Measurements from ENCODE around the gene FAM98C. TPM values are rescaled to one million over a fixed set of nuclear protein-coding genes. Genes with fewer than 3 reads are reported as not detected.
"Not testable (repeated sequence)": the region's sequence is repeated elsewhere in the genome, so short reads cannot be mapped to it uniquely, and the experiment has no call there.

Gene FAM98C
- polyA plus RNA-seq, 12 donors = 6.4 to 30.9 (median 9.3) TPM; not detected in 1

- DNase-seq = no peak
Observed at GRCh38 chr19:38424272-38424671, 21.4 kb downstream of the FAM98C start.

DNA sequence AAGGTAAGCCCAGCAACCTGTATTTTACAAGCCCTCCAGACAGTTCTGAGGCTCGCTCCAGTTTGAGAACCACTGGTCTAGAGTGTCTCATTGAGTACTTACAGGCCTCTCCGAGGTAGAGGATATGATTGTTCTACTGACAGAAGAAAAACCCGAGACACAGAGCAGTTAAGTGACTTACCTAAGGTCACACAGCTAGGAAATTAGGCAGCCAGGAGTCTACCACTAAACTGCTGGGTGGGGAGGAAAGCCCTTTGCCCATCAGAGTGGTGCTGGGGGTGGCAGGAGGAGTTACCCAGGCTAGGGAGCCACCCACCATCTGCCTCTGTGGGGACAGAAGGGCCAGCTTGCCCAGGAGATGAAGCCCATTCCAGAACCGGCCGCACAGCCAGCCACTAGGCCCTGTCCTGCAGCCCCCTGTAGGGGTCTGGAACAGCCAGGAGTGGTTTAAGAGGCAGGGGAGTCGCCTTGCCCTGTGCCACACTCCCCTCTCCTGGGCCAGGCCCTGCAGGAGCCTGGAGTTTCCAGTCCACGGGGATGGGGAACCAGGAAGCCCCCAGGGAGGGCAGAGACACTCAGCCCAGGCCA, 22.4 kb downstream of the FAM98C start:
- DNase-seq = no peak

DNA sequence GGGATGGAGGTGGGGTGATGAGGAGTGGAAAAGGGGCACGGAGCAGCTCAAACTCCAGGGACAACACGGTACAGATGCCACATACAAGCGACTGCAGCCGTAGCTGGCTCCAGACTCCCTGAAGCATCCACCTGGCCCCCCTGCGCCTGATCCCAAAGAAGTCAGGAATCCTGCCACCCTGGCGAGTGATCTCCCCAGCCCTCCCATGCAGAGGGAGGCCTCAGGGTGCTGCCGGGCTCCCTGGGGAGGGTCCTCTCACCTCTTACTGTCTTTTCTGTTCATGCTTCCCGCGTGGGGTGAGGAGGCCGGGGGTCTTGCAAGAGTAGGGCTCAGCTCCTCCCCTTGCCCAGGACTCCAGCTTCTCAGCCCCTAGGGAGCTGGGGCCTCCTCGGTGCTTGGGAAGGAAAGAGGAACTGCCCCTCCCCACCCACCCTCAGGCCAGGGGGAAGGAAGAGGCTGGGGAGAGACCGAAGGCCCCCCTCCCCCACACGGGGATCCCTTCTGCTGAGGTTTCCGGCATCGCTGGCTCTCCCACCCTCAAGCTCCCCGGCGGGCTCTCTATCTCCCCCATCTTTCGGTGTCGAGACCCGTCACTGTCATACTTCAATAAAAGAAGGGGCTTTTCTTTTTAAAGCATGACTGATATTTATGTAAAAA, 23.0 kb downstream of the FAM98C start, which contains the start of gene RASGRP4:
RASGRP4 (minus strand) TSS at position 410 of the 657 bp plus-strand sequence; CDS start at position 282, 128 bp downstream.
- no peak for DNase-seq

DNA sequence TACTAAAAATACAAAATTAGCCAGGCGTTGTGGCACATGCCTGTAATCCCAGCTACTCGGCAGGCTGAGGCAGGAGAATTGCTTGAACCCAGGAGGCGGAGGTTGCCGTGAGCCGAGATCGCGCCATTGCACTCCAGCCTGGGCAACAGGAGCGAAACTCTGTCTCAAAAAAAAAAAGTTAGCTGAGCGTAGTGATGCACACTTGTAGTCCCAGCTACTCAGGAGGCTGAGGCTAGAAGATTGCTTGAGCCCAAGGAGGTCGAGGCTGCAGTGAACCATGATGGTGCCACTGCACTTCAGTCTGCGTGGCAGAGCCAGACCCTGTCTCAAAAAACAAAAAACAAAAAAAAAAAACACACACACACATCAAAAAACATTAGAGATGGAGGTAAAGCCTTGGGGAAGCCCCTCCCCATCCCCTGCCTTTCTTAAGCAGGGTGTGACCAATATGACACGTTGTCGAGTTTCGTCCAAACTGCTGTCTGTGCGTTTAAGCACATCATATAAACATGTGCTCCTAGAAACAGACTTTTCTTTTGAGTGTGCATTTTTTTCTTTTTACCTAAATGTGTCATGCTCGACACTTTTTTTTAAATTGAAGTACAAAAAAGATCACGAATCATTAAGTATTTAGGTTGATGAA, 24.3 kb downstream of the FAM98C start:
- DNase-seq = not testable (repeated sequence)

DNA sequence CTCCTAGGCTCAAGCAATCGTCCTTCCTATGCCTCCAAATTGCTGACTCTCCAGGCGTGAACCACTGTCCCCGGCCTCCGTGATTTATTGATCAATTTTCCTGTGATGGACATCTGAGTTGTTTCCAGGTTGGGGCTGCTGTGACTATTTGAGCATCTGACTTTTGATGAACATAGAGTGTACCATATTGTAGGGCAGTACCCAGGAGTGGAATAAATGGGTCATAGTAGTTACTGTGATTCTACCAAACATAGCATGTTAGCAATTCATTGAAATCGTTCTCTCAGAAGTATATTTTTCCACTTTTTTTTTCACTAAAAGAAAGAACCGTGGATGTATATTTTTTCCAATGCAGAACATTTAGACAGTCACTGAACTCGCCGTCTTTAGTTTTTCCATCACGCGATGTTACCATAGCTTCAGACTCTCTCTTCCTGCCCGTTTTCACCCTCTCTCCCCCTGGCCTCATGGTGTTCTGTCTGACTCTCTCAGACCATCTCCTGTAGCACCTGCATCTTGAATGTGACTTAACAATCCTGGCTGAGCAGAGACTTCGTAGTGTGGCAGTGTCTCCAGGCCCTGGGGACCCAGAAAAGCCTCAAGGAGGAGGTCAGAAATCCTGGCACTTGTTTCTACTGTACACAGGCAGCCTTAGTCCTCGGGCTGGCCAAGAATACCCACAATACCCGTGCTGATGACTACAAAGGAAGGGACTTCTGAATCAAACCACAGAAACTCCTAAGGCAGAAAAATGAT, 26.3 kb downstream of the FAM98C start:
- DNase-seq = no peak

DNA sequence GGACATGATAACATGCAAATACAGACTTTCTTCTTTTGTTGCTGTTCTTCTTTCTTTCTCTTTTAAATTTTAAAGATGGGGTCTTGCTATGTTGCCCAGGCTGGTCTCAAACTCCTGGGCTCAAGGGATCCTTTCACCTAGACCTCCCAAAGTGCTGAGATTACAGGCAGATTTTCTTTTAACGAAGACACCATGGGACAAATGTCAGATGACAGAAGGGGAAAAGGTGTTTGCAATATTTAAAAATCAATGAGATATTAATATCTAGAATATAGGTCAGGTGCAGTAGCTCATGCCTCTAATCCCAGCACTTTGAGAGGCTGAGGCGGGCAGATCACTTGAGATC, 26.9 kb downstream of the FAM98C start:
- no peak for DNase-seq

GRCh38 chr19:38430931-38431330, 28.0 kb downstream of the FAM98C start:
- no peak for DNase-seq

DNA sequence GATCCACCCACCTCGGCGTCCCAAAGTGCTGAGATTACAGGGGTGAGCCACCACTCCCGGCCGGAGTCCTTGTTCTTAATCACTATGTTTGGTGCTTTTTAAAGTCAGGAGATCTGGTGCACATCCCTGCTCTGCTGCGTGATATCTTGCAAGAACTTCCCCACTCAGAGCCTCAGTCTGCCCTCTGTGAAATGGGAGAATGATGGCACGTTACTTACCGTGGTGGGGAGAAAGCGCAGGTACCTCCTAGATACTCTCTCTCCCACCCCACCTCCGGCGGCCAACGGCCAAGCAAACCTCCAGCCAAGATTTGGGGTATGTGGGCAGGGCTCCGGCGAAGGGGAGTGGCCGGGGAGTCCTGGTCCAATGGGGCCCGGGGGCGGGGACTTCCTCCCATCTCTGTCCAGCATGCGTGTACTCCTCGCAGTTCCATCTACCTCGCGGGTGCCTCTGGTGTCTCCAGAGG, 30.4 kb downstream of the FAM98C start, which contains the start of gene RYR1:
RYR1 (plus strand) TSS at position 424 of the 466 bp plus-strand sequence. CDS start 139 bp downstream, outside the sequence.
- DNase-seq = peak; percentile 45

DNA sequence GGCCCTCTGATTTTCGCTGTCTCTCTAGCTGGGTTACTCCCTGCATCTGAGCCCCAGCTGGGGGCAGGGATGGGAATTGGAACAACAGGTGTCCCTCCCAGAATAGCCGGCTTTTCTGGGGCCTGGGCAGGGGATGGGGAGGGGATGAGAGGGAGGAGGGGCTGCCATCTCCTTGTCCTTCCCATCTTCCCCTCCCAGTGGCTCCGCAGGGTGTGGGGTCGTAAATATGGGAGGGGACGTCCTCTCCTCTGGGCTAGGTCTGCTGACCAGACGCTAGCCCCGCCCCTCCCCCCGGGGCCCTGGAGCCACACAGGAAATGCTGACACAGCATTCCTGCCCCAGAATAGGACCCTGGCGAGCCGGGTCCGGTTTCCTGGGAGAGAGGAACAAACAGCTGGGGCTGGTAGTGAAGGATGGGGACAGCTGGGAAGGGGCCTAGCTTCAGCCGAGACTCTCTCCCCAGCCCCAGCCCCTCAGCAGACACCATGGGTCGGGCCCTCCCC, 31.7 kb downstream of the FAM98C start:
- DNase-seq = peak; percentile 67

GRCh38 chr19:38437295-38437694, 34.4 kb downstream of the FAM98C start:
- DNase-seq = no peak

- DNase-seq = no peak
Observed at GRCh38 chr19:38437917-38438316, 35.0 kb downstream of the FAM98C start.

DNA sequence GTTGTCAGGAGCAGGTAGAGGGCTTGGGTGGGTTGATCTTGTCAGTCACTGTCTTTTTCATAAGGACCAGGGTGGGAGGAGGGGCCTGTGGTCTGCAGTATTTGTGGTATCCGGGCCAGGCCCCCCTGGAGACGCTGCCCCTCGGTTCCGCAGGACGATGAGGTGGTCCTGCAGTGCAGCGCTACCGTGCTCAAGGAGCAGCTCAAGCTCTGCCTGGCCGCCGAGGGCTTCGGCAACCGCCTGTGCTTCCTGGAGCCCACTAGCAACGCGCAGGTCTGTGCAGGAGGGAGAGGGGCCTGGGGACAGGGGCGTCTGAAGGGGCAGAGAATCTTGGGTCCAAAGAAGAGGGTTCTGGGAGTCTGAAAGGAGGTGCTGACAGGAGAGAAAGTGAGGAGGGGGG, 37.7 kb downstream of the FAM98C start:
- DNase-seq = no peak

GRCh38 chr19:38441657-38442348, 38.9 kb downstream of the FAM98C start:
- no peak for DNase-seq

GRCh38 chr19:38442736-38443135, 39.8 kb downstream of the FAM98C start:
- DNase-seq = no peak

DNA sequence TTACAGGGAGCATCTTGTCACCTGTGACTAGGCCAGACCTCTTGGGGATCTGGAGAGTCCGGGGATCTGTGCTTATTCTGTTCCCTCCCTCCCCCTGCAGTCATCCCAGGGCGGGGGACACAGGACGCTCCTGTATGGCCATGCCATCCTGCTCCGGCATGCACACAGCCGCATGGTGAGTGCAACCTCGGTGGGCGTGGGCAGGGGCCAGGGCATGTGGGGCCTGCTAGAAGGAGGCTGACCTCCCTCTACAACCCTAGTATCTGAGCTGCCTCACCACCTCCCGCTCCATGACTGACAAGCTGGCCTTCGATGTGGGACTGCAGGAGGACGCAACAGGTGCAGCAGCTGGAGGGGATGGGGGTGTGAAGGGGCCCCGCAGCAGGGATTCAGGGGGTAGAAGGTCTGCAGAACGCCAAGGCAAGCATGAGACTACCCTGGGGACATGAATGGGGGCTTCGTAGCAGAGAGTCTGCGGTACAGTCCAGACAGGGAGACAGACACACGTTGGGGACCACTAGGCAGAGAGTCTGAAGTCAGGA, 40.6 kb downstream of the FAM98C start:
- DNase-seq = no peak

GRCh38 chr19:38444026-38444425, 41.1 kb downstream of the FAM98C start:
- DNase-seq = no peak

GRCh38 chr19:38445362-38445761, 42.5 kb downstream of the FAM98C start:
- DNase-seq = no peak

DNA sequence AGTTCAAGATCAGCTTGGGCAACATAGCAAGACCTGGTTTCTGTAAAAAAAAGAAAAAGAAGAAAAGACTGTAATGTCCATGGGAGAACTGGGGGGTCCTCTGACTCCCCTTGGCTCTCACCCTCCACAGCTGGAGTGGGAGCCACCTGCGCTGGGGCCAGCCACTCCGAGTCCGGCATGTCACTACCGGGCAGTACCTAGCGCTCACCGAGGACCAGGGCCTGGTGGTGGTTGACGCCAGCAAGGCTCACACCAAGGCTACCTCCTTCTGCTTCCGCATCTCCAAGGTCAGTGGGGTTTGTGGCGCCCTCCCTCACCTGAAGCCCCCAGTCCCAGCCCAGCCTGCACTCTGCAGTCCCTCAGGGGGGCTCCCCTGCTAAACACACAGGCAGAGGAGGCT, 45.3 kb downstream of the FAM98C start:
- no peak for DNase-seq

DNA sequence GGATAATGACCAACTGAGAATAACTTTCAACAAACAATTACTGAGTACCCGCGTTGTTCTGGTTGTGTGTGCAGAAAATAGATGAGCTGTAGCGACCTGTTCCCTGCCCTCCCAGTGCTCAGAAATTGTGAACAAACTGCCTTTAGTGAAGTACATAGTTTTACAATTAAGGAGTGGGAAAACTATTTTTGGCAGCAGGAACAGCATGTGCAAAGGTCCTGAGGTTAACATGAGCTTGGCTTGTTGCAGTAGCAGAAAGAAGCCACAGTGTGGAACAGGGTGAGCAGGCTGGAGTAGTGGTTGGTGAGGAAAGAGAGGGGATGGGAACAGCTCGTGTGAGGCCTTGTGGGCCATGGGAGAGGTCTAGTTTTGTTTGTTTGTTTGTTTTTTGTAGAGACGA, 46.6 kb downstream of the FAM98C start:
- DNase-seq = no peak

- no peak for DNase-seq
Observed at GRCh38 chr19:38451036-38451435, 48.1 kb downstream of the FAM98C start.

- DNase-seq = no peak
Observed at GRCh38 chr19:38451629-38452028, 48.7 kb downstream of the FAM98C start.

Measured in muscle of arm (tissue), 12 donors.